Fibroblast of mammary gland (primary cell): ENCODE data around the gene PDZRN3.

Source experiments
- DNase-seq: peaks from one replicate; pipeline ENCODE4 v3.0.0-alpha.2; 2010; ENCODE audit warnings: low read depth
- H3K4me3 ChIP-seq: 2 replicates; pipeline ENCODE4 v1.5.1; 2011; ENCODE audit warnings: low read depth, mild to moderate bottlenecking, low read length, moderate library complexity; ENCODE audit not compliant: control insufficient read depth
- TF ChIP-seq, protein P1 (sequence below): conservative IDR thresholded peaks from 2 replicates; pipeline ENCODE4 v1.5.1; 2011; ENCODE audit warnings: low read depth, low read length, inconsistent platforms; ENCODE audit not compliant: control insufficient read depth, insufficient read depth

The PDZRN3 gene

DNA sequence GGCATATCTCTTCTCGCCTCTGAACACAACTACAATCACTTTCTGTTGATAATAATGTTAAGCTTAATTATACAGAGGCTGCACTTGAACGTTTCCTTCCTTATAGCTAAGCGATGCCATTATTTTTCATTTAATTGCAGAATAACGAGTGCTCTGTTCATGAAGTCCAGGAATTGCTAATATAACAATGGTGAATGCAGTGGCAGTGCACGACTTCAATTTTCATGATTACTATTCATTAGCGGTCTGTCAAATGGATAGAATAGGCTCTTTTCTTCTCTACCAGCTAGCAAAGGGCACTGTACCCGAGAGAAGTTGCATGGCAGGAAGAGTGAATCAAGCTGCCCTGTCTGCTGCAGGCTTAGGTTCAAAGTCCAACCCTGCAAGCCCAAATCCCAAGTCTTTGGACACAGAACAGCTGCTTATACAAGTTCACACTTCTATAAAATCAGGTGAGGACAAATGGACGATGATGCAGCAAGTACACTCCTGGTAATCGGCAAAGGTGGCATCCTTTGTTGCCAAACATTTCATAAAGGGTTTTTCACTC is 75.6 kb downstream of the PDZRN3 start:
- no peak overlapping the region for H3K4me3 ChIP-seq

DNA sequence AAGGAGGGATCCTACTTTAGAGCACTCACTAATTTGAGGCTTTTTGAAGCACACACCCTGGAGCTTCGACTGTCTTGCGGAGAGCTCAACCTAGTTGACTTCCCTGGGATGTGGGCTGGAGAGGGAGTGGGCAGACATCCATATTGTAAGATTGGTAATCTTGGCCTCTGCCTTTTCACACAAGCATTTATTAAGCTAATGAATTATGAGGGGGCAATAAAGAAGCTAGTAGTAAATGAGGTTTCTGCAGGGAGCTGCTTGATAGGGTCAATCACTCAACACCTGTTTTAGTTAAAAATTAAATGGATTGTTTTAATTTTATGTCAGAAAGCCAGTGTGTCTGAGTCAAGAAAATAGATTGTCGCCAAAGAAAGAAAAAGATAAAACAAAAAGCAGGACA is 76.3 kb downstream of the PDZRN3 start:
- TF ChIP-seq, protein P1, sequence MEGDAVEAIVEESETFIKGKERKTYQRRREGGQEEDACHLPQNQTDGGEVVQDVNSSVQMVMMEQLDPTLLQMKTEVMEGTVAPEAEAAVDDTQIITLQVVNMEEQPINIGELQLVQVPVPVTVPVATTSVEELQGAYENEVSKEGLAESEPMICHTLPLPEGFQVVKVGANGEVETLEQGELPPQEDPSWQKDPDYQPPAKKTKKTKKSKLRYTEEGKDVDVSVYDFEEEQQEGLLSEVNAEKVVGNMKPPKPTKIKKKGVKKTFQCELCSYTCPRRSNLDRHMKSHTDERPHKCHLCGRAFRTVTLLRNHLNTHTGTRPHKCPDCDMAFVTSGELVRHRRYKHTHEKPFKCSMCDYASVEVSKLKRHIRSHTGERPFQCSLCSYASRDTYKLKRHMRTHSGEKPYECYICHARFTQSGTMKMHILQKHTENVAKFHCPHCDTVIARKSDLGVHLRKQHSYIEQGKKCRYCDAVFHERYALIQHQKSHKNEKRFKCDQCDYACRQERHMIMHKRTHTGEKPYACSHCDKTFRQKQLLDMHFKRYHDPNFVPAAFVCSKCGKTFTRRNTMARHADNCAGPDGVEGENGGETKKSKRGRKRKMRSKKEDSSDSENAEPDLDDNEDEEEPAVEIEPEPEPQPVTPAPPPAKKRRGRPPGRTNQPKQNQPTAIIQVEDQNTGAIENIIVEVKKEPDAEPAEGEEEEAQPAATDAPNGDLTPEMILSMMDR, result no peak
- H3K4me3 ChIP-seq, result no peak overlapping the region
- no peak for DNase-seq

More for the DNA sequence above, 75.6 kb downstream of the PDZRN3 start:
- DNase-seq, result no peak
- TF ChIP-seq, protein P1, result no peak

DNA sequence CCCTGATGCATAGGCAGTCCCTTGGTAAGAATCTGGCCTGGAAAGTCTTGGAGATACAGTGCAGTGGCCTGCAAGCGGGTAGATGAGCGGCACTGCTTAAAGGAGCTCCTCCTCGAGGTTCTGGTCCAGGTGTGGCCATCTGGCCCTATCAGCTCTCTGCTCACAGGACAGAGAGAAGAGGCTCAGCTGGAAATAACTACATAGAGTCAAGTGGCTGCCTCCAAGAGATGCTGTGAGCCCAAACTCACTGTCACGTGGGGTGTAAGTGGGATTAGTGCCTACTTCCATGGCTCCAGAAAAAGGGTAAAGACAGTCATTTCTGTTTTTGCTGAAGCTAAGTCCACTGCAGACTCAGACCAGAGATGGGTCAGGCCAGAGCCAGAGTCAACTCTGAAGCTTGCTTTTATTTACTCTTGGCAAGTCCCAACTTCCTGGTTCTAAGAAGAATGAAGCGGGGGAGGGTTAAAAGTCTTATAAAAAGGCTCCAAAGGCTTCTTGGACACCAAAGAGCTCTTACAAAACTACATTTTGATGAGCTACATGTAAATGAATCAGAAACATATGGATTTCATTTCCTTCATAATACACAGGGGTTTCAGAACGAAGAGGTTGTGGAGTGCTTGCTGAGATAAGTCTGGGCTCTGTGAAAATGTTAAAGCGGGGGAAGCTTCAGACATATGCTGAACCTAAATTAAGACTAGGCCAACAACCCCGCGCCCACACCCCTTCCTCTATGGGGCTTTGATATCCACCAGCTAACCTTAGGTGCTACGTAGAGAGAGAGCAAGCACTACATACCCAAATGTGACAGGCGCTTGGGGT is 77.1 kb downstream of the PDZRN3 start:
- H3K4me3 ChIP-seq, result peak overlapping the region; percentile 19
- DNase-seq, result peak; percentile 99
- TF ChIP-seq, protein P1, result no peak

DNA sequence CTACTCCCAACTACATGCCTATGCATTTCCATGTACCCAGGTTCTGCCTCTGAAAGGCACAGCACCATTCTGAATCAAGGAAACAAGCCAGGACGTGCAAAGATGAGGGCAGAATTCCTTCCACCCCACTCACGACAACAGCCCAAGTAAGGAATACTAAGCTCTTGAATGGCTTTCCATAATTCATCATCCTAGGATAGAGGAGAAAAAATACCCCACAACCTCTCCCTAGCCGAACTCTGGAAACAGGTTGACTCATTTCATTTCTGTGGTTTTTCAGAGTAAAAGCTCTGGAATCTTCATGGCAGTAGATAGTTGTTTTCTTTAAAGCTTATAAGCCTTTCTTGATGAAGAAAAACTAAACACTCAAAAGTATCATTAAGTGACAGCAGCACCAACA is 77.8 kb downstream of the PDZRN3 start:
- TF ChIP-seq, protein P1, result no peak
- H3K4me3 ChIP-seq, result peak overlapping the region; percentile 19
- DNase-seq, result peak; percentile 95

DNA sequence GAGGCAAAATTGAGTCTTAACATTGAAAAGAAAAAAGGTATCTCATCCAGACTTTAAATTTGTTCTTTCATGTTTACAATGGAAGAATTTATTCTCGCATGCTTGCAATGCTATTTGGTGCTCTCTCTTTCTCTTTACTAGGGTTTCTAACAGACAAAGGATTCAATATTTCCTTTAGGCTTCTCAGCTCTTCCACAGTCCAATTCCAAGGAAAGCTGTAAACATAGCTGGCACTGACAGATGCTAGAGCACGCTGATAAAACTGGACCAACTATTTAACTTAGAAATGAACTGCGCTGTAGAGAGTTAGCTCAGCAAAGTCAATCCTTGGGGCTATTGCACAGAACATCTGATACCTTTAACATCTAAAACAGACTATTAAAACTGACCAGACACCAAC is 81.3 kb downstream of the PDZRN3 start:
- TF ChIP-seq, protein P1, result no peak
- H3K4me3 ChIP-seq, result no peak overlapping the region
- no peak for DNase-seq

DNA sequence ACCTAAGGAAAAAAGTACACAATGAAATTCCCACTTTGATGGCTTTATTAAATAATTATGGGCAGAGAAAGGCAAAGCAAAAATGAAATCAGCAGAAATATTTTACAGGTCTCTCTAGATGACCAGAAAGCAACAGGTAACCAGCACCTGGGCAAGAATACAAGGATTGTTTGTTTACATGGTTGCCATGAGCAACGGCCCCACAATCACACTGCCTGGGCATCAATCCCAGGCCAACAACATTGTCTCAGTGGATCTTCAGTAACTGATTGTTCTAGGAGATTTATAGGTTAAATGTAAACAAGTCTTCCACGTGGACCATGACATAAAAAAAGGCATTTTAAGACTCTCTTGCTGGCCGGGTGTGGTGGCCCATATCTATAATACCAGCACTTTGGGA is 82.6 kb downstream of the PDZRN3 start:
- TF ChIP-seq, protein P1, result no peak
- DNase-seq, result no peak
- H3K4me3 ChIP-seq, result no peak overlapping the region
